ENCODE measurements around the gene MDFI. TPM values are rescaled to one million over a fixed set of nuclear protein-coding genes. Genes with fewer than 3 reads are reported as not detected.

The MDFI gene
- 42.5 and 42.8 TPM in 2 replicates for polyA plus RNA-seq
- 12.7 and 17.5 TPM in 2 replicates for polyA minus RNA-seq

GRCh38 chr6:41638002-41638934 is at the start of gene MDFI:
Gene MDFI (plus strand): TSS chr6:41638468. CDS start chr6:41638750, 282 bp downstream.
- H3K9me2 ChIP-seq (ENCODE audit: insufficient read depth, low read length), result no peaks in the 10 kb centered on the region
- H4K20me1 ChIP-seq (ENCODE audit: insufficient read depth), result no peaks in the 10 kb centered on the region
- H3K27me3 ChIP-seq (ENCODE audit: insufficient read depth, low read depth, low read length), result peaks cover 58% of the 10 kb centered on the region
- TF ChIP-seq MXI1 (conservative IDR thresholded peaks at IDR 0.05; ENCODE audit: poor library complexity, severe bottlenecking), result no peak
- no peak for TF ChIP-seq POLR2AphosphoS5 (IDR thresholded peaks at IDR 0.05)
- TF ChIP-seq SMC3 (conservative IDR thresholded peaks at IDR 0.05; ENCODE audit: poor library complexity), result no peak
- no peak for TF ChIP-seq REST (IDR thresholded peaks at IDR 0.05; ENCODE audit: borderline replicate concordance)
- TF ChIP-seq RAD21 (conservative IDR thresholded peaks at IDR 0.05), result no peak
- no peak for TF ChIP-seq TAF1 (IDR thresholded peaks at IDR 0.05; ENCODE audit: low read depth)
- no peak for TF ChIP-seq EP300 (conservative IDR thresholded peaks at IDR 0.05; ENCODE audit: poor library complexity, severe bottlenecking)
- no peak for TF ChIP-seq EZH2 (IDR thresholded peaks at IDR 0.05; ENCODE audit: borderline replicate concordance, insufficient read depth, low read length, poor library complexity, severe bottlenecking)
- TF ChIP-seq CTCF (IDR thresholded peaks at IDR 0.05; ENCODE audit: poor library complexity, severe bottlenecking), result no peak
- no peaks in the 10 kb centered on the region for H3K9me3 ChIP-seq (ENCODE audit: low read length)
- H3K27ac ChIP-seq (ENCODE audit: low read length), result no peak within 1 kb of the TSS
- H3K36me3 ChIP-seq (ENCODE audit: insufficient read depth, low read length), result no peaks in the 10 kb centered on the region
- no peak within 1 kb of the TSS for H2AFZ ChIP-seq (ENCODE audit: low read depth, low read length)
- no peak within 1 kb of the TSS for H3K4me2 ChIP-seq (ENCODE audit: low read length)
- peak within 1 kb of the TSS; percentile 47 for H3K9ac ChIP-seq (ENCODE audit: low read length)
- peak within 1 kb of the TSS; percentile 73 for H3K4me3 ChIP-seq (ENCODE audit: low read length)
- H3F3A ChIP-seq (ENCODE audit: insufficient read depth, low read length, poor library complexity, severe bottlenecking), result no peaks in the 10 kb centered on the region
- H3K79me2 ChIP-seq (replicated peaks; ENCODE audit: insufficient read depth, low read length), result no peaks in the 10 kb centered on the region

- no peaks in the 10 kb centered on the region for H3K9me2 ChIP-seq (ENCODE audit: insufficient read depth, low read length)
- no peak for TF ChIP-seq TAF1 (IDR thresholded peaks at IDR 0.05; ENCODE audit: low read depth)
- no peak for TF ChIP-seq EP300 (conservative IDR thresholded peaks at IDR 0.05; ENCODE audit: poor library complexity, severe bottlenecking)
- TF ChIP-seq SMC3 (conservative IDR thresholded peaks at IDR 0.05; ENCODE audit: poor library complexity), result no peak
- no peak for TF ChIP-seq POLR2AphosphoS5 (IDR thresholded peaks at IDR 0.05)
- TF ChIP-seq MXI1 (conservative IDR thresholded peaks at IDR 0.05; ENCODE audit: poor library complexity, severe bottlenecking), result no peak
- no peak for TF ChIP-seq CTCF (IDR thresholded peaks at IDR 0.05; ENCODE audit: poor library complexity, severe bottlenecking)
- no peak for TF ChIP-seq EZH2 (IDR thresholded peaks at IDR 0.05; ENCODE audit: borderline replicate concordance, insufficient read depth, low read length, poor library complexity, severe bottlenecking)
- TF ChIP-seq REST (IDR thresholded peaks at IDR 0.05; ENCODE audit: borderline replicate concordance), result no peak
- TF ChIP-seq RAD21 (conservative IDR thresholded peaks at IDR 0.05), result no peak
- H3K4me3 ChIP-seq (ENCODE audit: low read length), result no peak overlapping the region
- H3F3A ChIP-seq (ENCODE audit: insufficient read depth, low read length, poor library complexity, severe bottlenecking), result no peaks in the 10 kb centered on the region
- H3K27ac ChIP-seq (ENCODE audit: low read length), result no peak overlapping the region
- H2AFZ ChIP-seq (ENCODE audit: low read depth, low read length), result no peak overlapping the region
- H3K79me2 ChIP-seq (replicated peaks; ENCODE audit: insufficient read depth, low read length), result no peaks in the 10 kb centered on the region
- no peak overlapping the region for H3K9ac ChIP-seq (ENCODE audit: low read length)
- peaks cover 3% of the 10 kb centered on the region for H3K36me3 ChIP-seq (ENCODE audit: insufficient read depth, low read length)
- H3K4me2 ChIP-seq (ENCODE audit: low read length), result no peak overlapping the region
- H3K27me3 ChIP-seq (ENCODE audit: insufficient read depth, low read depth, low read length), result no peaks in the 10 kb centered on the region
- H4K20me1 ChIP-seq (ENCODE audit: insufficient read depth), result no peaks in the 10 kb centered on the region
- no peaks in the 10 kb centered on the region for H3K9me3 ChIP-seq (ENCODE audit: low read length)
Observed at GRCh38 chr6:41589223-41589622, 49.0 kb upstream of the MDFI start.

Measured in neural cell (in vitro differentiated cells).